Liver (tissue), 9 donors: ENCODE data around the gene MSLN. TPM values are rescaled to one million over a fixed set of nuclear protein-coding genes. Genes with fewer than 3 reads are reported as not detected.

Experiments
- DNase-seq: peaks from one replicate; pipeline ENCODE4 v3.0.0-alpha.2; 2017; ENCODE audit warnings: low spot score
- H3K27ac ChIP-seq, 2 donors: one replicate each; pipeline ENCODE4 v1.7.0; 2013; ENCODE audit warnings: inconsistent platforms in 2 of 2, low read length in 2 of 2, control low read depth in 1 of 2, low read depth in 1 of 2, mild to moderate bottlenecking in 1 of 2
- H3K27me3 ChIP-seq, 4 donors: one replicate each; pipeline versions ENCODE4 v1.6.1 to v1.7.0; 2013; ENCODE audit warnings: low read length in 3 of 4, inconsistent platforms in 1 of 4, mild to moderate bottlenecking in 1 of 4, moderate library complexity in 1 of 4; ENCODE audit not compliant: control insufficient read depth in 4 of 4, insufficient read depth in 4 of 4
- H3K36me3 ChIP-seq, 4 donors: one replicate each; pipeline versions ENCODE4 v1.6.1 to v1.7.0; 2013; ENCODE audit warnings: low read length in 3 of 4, mild to moderate bottlenecking in 3 of 4, low read depth in 1 of 4, moderate library complexity in 1 of 4; ENCODE audit not compliant: control insufficient read depth in 4 of 4, insufficient read depth in 3 of 4
- H3K4me1 ChIP-seq, 4 donors: one replicate each; pipeline versions ENCODE4 v1.6.1 to v1.7.0; 2013; ENCODE audit warnings: low read length in 3 of 4, mild to moderate bottlenecking in 3 of 4, moderate library complexity in 1 of 4; ENCODE audit not compliant: control insufficient read depth in 4 of 4, insufficient read depth in 4 of 4
- H3K4me3 ChIP-seq, 3 donors: one replicate each; pipeline versions ENCODE4 v1.6.1 to v1.7.0; 2013; ENCODE audit warnings: low read length in 3 of 3, control low read depth in 1 of 3, low read depth in 1 of 3, mild to moderate bottlenecking in 1 of 3
- H3K9ac ChIP-seq, 2 donors: one replicate each; pipeline ENCODE4 v1.7.0; 2013; ENCODE audit warnings: low read length in 2 of 2, mild to moderate bottlenecking in 2 of 2, moderate library complexity in 2 of 2, control low read depth in 1 of 2, low read depth in 1 of 2
- H3K9me3 ChIP-seq, 4 donors: one replicate each; pipeline versions ENCODE4 v1.6.1 to v1.7.0; 2013; ENCODE audit warnings: low read length in 3 of 4; ENCODE audit not compliant: control insufficient read depth in 4 of 4
- ATF3 ChIP-seq: IDR thresholded peaks from 2 replicates; pipeline ENCODE4 v1.6.1; 2016; ENCODE audit warnings: antibody characterized with exemption
- EGR1 ChIP-seq, 2 donors: IDR thresholded peaks; 2 replicates each; pipeline ENCODE4 v1.6.1; 2016 to 2018; ENCODE audit warnings: antibody characterized with exemption in 2 of 2, low read depth in 2 of 2
- FOXA1 ChIP-seq: IDR thresholded peaks from 2 replicates; pipeline ENCODE4 v1.6.1; 2016; ENCODE audit warnings: antibody characterized with exemption
- FOXA2 ChIP-seq: IDR thresholded peaks from 2 replicates; pipeline ENCODE4 v1.6.1; 2016; ENCODE audit warnings: antibody characterized with exemption
- GABPA ChIP-seq, 2 donors: IDR thresholded peaks in 1 of 2; conservative IDR thresholded peaks in 1 of 2; 2 replicates each; pipeline ENCODE4 v1.6.1; 2016; ENCODE audit warnings: antibody characterized with exemption in 2 of 2, mild to moderate bottlenecking in 1 of 2, moderate library complexity in 1 of 2
- HNF4A ChIP-seq, 2 donors: conservative IDR thresholded peaks; 2 replicates each; pipeline ENCODE4 v1.6.1; 2016; ENCODE audit warnings: antibody characterized with exemption in 2 of 2, mild to moderate bottlenecking in 2 of 2
- HNF4G ChIP-seq: IDR thresholded peaks from 2 replicates; pipeline ENCODE4 v1.6.1; 2016; ENCODE audit warnings: antibody characterized with exemption
- JUND ChIP-seq, 2 donors: IDR thresholded peaks; 2 replicates each; pipeline ENCODE4 v1.6.1; 2016; ENCODE audit warnings: antibody characterized with exemption in 2 of 2
- NR2F2 ChIP-seq: IDR thresholded peaks from 2 replicates; pipeline ENCODE4 v1.6.1; 2016; ENCODE audit warnings: antibody characterized with exemption
- RAD21 ChIP-seq, 2 donors: IDR thresholded peaks; 2 replicates each; pipeline ENCODE4 v1.6.1; 2016; ENCODE audit warnings: antibody characterized with exemption in 2 of 2, mild to moderate bottlenecking in 2 of 2
- REST ChIP-seq: IDR thresholded peaks from 2 replicates; pipeline ENCODE4 v1.6.1; 2016; ENCODE audit warnings: antibody characterized with exemption, mild to moderate bottlenecking
- RXRA ChIP-seq, 2 donors: IDR thresholded peaks; 2 replicates each; pipeline ENCODE4 v1.6.1; 2017 to 2018; ENCODE audit warnings: antibody characterized with exemption in 2 of 2, mild to moderate bottlenecking in 1 of 2
- SP1 ChIP-seq: IDR thresholded peaks from 2 replicates; pipeline ENCODE4 v1.6.1; 2018; ENCODE audit warnings: antibody characterized with exemption, mild to moderate bottlenecking
- TAF1 ChIP-seq: conservative IDR thresholded peaks from 2 replicates; pipeline ENCODE4 v1.6.1; 2016; ENCODE audit warnings: antibody characterized with exemption, mild to moderate bottlenecking
- YY1 ChIP-seq: IDR thresholded peaks from 2 replicates; pipeline ENCODE4 v1.6.1; 2016; ENCODE audit warnings: antibody characterized with exemption, mild to moderate bottlenecking
- WGBS: extraction: QIAGEN DNeasy Blood & Tissue Kit; methylation state at CpG from one replicate; pipeline ENCODE4 v1.1.7; 2013; 5-methylcytosine and 5-hydroxymethylcytosine counted together
- polyA plus RNA-seq, 2 donors: library from polyadenylated mRNA; stranded (reverse) in 1 of 2; unstranded in 1 of 2; fragments of 200-250 nt in 1 of 2; fragments of >200 nt in 1 of 2; fragmentation: Nextera tagmentation in 1 of 2; extraction: Ambion mirVana in 1 of 2; gene quantifications; one replicate each; pipeline versions ENCODE4 v1.2.1 to v1.2.3, GENCODE V29; 2013 to 2015
- total RNA-seq, 2 donors: library from RNA; depleted of rRNA; stranded (reverse); fragments of >200 nt; gene quantifications; one replicate each; pipeline ENCODE4 v1.2.3, GENCODE V29; 2014
- TF ChIP-seq, protein P1 (sequence below): IDR thresholded peaks from 2 replicates; pipeline ENCODE4 v1.6.1; 2016; ENCODE audit warnings: antibody characterized with exemption
- TF ChIP-seq, protein P2 (sequence below): fragments of 150-350 bp; IDR thresholded peaks from 2 replicates; pipeline ENCODE4 v1.5.1; 2017; ENCODE audit warnings: improper control_type of control experiment, low read depth, low read length; ENCODE audit not compliant: missing input control
- TF ChIP-seq, protein P3 (sequence below): IDR thresholded peaks from 2 replicates; pipeline ENCODE4 v1.6.1; 2016; ENCODE audit warnings: antibody characterized with exemption
- donor health status: healthy.
- donor health status: healthy.
- donor health status: healthy.
- donor health status: healthy.
- donor health status: healthy.

MSLN gene
- total and polyA plus RNA-seq, 4 donors: 0.03 to 0.65 (median 0.08) TPM; not detected in 1

GRCh38 chr16:798666-799065 lies 38.1 kb downstream of the MSLN start:
- no peak overlapping the region for H3K27ac ChIP-seq
- peaks cover 0 to 2% (median 0%) of the 10 kb centered on the region in 4 donors for H3K4me1 ChIP-seq
- no peaks in the 10 kb centered on the region for H3K9me3 ChIP-seq
- no peak for TF ChIP-seq GABPA (IDR thresholded peaks at IDR 0.05 in 1 of 2, conservative IDR thresholded peaks at IDR 0.05 in 1 of 2)
- no peak for TF ChIP-seq FOXA2
- TF ChIP-seq, protein P1, sequence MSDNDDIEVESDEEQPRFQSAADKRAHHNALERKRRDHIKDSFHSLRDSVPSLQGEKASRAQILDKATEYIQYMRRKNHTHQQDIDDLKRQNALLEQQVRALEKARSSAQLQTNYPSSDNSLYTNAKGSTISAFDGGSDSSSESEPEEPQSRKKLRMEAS: no peak
- peaks cover 0 to 6% (median 3%) of the 10 kb centered on the region in 4 donors for H3K27me3 ChIP-seq
- no peak overlapping the region for H3K4me3 ChIP-seq
- no peak overlapping the region for H3K9ac ChIP-seq
- 93% methylated on average over 19 of the region's 19 CpGs for WGBS
- no peak for DNase-seq
- H3K36me3 ChIP-seq: no peaks in the 10 kb centered on the region

DNA sequence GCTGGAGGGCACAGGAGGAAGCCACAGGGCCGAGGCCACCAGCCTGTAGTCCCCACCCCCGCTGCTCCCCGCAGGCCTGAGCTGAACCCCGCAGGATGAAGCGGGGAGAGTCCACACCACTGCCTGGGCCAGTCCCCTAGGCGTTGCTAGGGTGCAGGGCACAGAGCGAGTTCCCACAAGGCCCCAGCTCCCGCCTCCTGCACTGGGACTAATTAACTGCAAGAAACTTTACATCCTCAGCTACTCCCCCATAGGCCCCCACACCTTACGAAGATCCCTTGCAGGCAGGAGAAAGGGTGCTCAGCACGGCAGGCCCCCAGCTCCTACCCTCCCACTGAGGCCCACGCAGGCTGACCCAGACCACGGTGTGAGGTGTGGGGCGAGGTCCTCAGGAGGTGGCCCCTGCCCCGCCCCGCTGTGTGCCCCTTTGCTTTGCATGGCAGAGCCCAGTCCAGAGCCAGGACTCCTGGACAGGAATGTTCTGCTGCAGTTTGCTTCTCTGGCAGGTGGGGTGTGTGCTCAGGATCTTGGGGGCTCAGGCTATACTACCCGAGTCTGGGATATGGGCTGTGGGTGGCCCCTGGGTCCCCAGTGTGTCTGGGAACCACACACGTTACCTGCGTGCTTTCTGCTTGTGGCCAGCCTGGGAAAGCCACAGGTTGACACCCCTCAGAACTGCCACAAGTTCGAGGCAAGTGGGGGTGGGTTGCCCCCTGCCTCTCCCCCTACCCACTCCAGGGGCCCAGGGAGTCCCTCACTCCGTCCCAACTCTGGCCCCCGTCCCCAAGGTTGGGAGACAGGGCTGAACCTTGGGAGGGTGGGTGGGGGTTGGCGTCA lies 38.8 kb downstream of the MSLN start:
- Histone ChIP-seq H3K9ac (no peak overlapping the region), H3K27me3 (peaks cover 0 to 6% (median 3%) of the 10 kb centered on the region in 4 donors), H3K36me3 (no peaks in the 10 kb centered on the region), H3K27ac (no peak overlapping the region), H3K4me1 (peaks cover 0 to 2% (median 0%) of the 10 kb centered on the region in 4 donors), H3K4me3 (no peak overlapping the region), H3K9me3 (no peaks in the 10 kb centered on the region)
- 67% methylated on average over 22 of the region's 22 CpGs for WGBS
- TF ChIP-seq, protein P2, sequence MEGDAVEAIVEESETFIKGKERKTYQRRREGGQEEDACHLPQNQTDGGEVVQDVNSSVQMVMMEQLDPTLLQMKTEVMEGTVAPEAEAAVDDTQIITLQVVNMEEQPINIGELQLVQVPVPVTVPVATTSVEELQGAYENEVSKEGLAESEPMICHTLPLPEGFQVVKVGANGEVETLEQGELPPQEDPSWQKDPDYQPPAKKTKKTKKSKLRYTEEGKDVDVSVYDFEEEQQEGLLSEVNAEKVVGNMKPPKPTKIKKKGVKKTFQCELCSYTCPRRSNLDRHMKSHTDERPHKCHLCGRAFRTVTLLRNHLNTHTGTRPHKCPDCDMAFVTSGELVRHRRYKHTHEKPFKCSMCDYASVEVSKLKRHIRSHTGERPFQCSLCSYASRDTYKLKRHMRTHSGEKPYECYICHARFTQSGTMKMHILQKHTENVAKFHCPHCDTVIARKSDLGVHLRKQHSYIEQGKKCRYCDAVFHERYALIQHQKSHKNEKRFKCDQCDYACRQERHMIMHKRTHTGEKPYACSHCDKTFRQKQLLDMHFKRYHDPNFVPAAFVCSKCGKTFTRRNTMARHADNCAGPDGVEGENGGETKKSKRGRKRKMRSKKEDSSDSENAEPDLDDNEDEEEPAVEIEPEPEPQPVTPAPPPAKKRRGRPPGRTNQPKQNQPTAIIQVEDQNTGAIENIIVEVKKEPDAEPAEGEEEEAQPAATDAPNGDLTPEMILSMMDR: no peak
- no peak for TF ChIP-seq REST
- TF ChIP-seq FOXA1: no peak
- no peak for TF ChIP-seq ATF3
- no peak for TF ChIP-seq EGR1 (IDR thresholded peaks at IDR 0.05; ENCODE audit: low read depth in 2 of 2)
- TF ChIP-seq TAF1: no peak
- no peak for TF ChIP-seq HNF4G
- no peak for TF ChIP-seq GABPA (IDR thresholded peaks at IDR 0.05 in 1 of 2, conservative IDR thresholded peaks at IDR 0.05 in 1 of 2)
- no peak for TF ChIP-seq FOXA2
- TF ChIP-seq, protein P1: no peak
- no peak for TF ChIP-seq NR2F2
- no peak for TF ChIP-seq HNF4A (conservative IDR thresholded peaks at IDR 0.05)
- no peak for TF ChIP-seq JUND (IDR thresholded peaks at IDR 0.05)
- TF ChIP-seq RXRA (IDR thresholded peaks at IDR 0.05): no peak
- TF ChIP-seq, protein P3, sequence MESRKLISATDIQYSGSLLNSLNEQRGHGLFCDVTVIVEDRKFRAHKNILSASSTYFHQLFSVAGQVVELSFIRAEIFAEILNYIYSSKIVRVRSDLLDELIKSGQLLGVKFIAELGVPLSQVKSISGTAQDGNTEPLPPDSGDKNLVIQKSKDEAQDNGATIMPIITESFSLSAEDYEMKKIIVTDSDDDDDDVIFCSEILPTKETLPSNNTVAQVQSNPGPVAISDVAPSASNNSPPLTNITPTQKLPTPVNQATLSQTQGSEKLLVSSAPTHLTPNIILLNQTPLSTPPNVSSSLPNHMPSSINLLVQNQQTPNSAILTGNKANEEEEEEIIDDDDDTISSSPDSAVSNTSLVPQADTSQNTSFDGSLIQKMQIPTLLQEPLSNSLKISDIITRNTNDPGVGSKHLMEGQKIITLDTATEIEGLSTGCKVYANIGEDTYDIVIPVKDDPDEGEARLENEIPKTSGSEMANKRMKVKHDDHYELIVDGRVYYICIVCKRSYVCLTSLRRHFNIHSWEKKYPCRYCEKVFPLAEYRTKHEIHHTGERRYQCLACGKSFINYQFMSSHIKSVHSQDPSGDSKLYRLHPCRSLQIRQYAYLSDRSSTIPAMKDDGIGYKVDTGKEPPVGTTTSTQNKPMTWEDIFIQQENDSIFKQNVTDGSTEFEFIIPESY: no peak
- no peak for TF ChIP-seq YY1
- no peak for TF ChIP-seq RAD21 (IDR thresholded peaks at IDR 0.05)
- no peak for TF ChIP-seq SP1
- no peak for DNase-seq
